ENCODE results near the gene NPHS1. TPM values are rescaled to one million over a fixed set of nuclear protein-coding genes. Genes with fewer than 3 reads are reported as not detected.

The NPHS1 gene
- polyA plus RNA-seq, 3 donors = not detected

DNA sequence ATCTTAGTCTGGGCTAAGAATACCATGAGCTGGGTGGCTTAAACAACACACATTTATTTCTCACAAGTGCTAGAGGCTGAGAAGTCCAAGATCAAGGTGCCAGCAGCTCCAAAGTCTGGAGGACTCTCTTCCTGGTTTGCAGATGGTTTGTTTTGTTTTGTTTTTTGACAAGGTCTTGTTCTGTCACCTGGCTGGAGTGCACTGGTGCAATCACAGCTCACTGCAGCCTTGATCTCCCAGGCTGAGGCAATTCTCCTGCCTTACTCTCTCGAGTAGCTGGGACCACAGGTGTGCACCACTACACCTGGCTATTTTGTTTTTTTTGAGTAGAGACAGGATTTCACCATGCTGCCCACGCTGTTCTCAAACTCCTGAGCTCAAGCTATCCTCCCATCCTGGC, 31.6 kb upstream of the NPHS1 start:
- Mint-ChIP-seq H3K4me1 (peaks cover 12% of the 10 kb centered on the region), H3K9me3 (peaks cover 0 to 2% (median 0%) of the 10 kb centered on the region in 7 donors), H3K36me3 (peaks cover 25 to 28% of the 10 kb centered on the region in 2 donors), H3K4me3 (no peak overlapping the region), H3K27me3 (ENCODE audit: low read depth in 3 of 3) (peaks cover 11 to 12% (median 12%) of the 10 kb centered on the region in 3 donors), H3K27ac (no peak overlapping the region)
- peaks cover 0 to 7% of the 10 kb centered on the region in 2 donors for H3K27me3 ChIP-seq (ENCODE audit: control insufficient read depth in 2 of 2, insufficient read depth in 2 of 2, low read length in 2 of 2)
- H2AFZ ChIP-seq (ENCODE audit: insufficient read depth, low read depth, low read length, poor library complexity, severe bottlenecking) = no peak overlapping the region
- H3K4me1 ChIP-seq (ENCODE audit: control insufficient read depth in 1 of 2, insufficient read depth in 2 of 2, low read length in 2 of 2) = peaks cover 0 to 5% of the 10 kb centered on the region in 2 donors
- DNase-seq = no peak
- H3K4me2 ChIP-seq (replicated peaks; ENCODE audit: extremely low read depth, low read length, poor library complexity, severe bottlenecking) = no peak overlapping the region
- peaks cover 16 to 24% of the 10 kb centered on the region in 2 donors for H3K36me3 ChIP-seq (replicated peaks in 1 of 2; ENCODE audit: control insufficient read depth in 1 of 2, insufficient read depth in 2 of 2, low read length in 2 of 2)
- 60% methylated on average over 1 of the region's 2 CpGs for WGBS (ENCODE audit: insufficient coverage)
- no peaks in the 10 kb centered on the region for H3K79me2 ChIP-seq (ENCODE audit: insufficient read depth, low read length)
- H3K9me3 ChIP-seq (replicated peaks in 1 of 2; ENCODE audit: control insufficient read depth in 1 of 2, insufficient read depth in 1 of 2, low read length in 2 of 2) = no peaks in the 10 kb centered on the region
- H3K9ac ChIP-seq (ENCODE audit: insufficient read depth, low read length, poor library complexity, severe bottlenecking) = no peak overlapping the region
- no peak overlapping the region for H3K4me3 ChIP-seq (replicated peaks in 1 of 3; ENCODE audit: low read depth in 2 of 3, low read length in 3 of 3)
- intact Hi-C loops (cut with micrococcal nuclease) = loop anchor here in 1 of 2 donors (2.0 kb wide), 1 partner anchor 15 kb away; no protein-coding TSS in a partner anchor
- TF ChIP-seq, protein P1, sequence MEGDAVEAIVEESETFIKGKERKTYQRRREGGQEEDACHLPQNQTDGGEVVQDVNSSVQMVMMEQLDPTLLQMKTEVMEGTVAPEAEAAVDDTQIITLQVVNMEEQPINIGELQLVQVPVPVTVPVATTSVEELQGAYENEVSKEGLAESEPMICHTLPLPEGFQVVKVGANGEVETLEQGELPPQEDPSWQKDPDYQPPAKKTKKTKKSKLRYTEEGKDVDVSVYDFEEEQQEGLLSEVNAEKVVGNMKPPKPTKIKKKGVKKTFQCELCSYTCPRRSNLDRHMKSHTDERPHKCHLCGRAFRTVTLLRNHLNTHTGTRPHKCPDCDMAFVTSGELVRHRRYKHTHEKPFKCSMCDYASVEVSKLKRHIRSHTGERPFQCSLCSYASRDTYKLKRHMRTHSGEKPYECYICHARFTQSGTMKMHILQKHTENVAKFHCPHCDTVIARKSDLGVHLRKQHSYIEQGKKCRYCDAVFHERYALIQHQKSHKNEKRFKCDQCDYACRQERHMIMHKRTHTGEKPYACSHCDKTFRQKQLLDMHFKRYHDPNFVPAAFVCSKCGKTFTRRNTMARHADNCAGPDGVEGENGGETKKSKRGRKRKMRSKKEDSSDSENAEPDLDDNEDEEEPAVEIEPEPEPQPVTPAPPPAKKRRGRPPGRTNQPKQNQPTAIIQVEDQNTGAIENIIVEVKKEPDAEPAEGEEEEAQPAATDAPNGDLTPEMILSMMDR (IDR thresholded peaks at IDR 0.05) = no peak
- peaks cover 28% of the 10 kb centered on the region for H4K20me1 ChIP-seq (ENCODE audit: insufficient read depth, low read length)
- H3K27ac ChIP-seq (ENCODE audit: low read depth in 1 of 2, low read length in 2 of 2) = no peak overlapping the region

DNA sequence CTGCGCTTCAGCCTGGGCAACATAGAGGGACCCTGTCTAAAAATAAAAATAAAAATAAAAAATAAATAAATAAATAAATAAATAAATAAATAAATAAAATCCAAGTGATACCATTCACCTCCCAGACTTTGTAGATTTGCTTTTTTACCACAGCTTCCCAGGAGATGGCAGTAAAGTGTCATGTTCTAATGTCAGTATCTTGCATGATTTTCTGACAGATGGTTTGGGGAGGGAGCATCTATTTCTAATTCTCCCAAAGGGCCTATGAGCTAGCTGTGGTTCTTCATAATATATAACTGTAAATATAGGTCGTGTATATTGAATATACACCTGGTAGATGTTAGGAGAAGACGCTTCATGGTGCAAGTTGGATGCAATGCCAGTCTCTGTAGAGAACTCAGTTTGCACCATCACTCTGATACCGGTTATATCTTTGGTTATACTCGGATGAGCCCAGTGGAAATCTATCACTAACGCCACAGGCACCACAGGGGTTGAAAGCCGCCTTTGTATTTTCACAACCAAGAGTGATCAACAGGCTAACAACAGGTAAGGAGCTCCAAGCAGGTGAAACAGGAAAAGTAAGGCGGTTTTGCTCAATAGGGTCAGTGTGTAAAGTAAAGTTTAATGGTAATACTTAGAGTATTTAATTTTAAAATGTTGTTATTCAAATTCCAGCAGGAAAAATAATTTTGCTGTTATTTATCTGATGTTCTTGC, 30.0 kb upstream of the NPHS1 start:
- Mint-ChIP-seq H3K27me3 (ENCODE audit: low read depth in 3 of 3) (peaks cover 17 to 24% (median 18%) of the 10 kb centered on the region in 3 donors), H3K27ac (peak overlapping the region in 1 of 7 donors; percentile 68), H3K36me3 (peaks cover 11 to 12% of the 10 kb centered on the region in 2 donors), H3K9me3 (peaks cover 0 to 2% (median 0%) of the 10 kb centered on the region in 7 donors), H3K4me1 (peaks cover 12% of the 10 kb centered on the region), H3K4me3 (no peak overlapping the region)
- Histone ChIP-seq H3K4me2 (replicated peaks; ENCODE audit: extremely low read depth, low read length, poor library complexity, severe bottlenecking) (no peak overlapping the region), H3K36me3 (replicated peaks in 1 of 2; ENCODE audit: control insufficient read depth in 1 of 2, insufficient read depth in 2 of 2, low read length in 2 of 2) (peaks cover 4 to 8% of the 10 kb centered on the region in 2 donors), H3K27me3 (ENCODE audit: control insufficient read depth in 2 of 2, insufficient read depth in 2 of 2, low read length in 2 of 2) (peaks cover 0 to 16% of the 10 kb centered on the region in 2 donors), H3K9ac (ENCODE audit: insufficient read depth, low read length, poor library complexity, severe bottlenecking) (no peak overlapping the region), H3K79me2 (ENCODE audit: insufficient read depth, low read length) (no peaks in the 10 kb centered on the region), H3K27ac (ENCODE audit: low read depth in 1 of 2, low read length in 2 of 2) (no peak overlapping the region), H3K9me3 (replicated peaks in 1 of 2; ENCODE audit: control insufficient read depth in 1 of 2, insufficient read depth in 1 of 2, low read length in 2 of 2) (no peaks in the 10 kb centered on the region), H4K20me1 (ENCODE audit: insufficient read depth, low read length) (peaks cover 13% of the 10 kb centered on the region), H3K4me1 (ENCODE audit: control insufficient read depth in 1 of 2, insufficient read depth in 2 of 2, low read length in 2 of 2) (peaks cover 0 to 5% of the 10 kb centered on the region in 2 donors), H3K4me3 (replicated peaks in 1 of 3; ENCODE audit: low read depth in 2 of 3, low read length in 3 of 3) (no peak overlapping the region), H2AFZ (ENCODE audit: insufficient read depth, low read depth, low read length, poor library complexity, severe bottlenecking) (no peak overlapping the region)
- intact Hi-C loops (cut with micrococcal nuclease) = loop anchor here (1.0 to 2.0 kb wide), 2 partner anchors 17 to 49 kb away; no protein-coding TSS in a partner anchor
- 39% methylated on average over 4 of the region's 8 CpGs for WGBS (ENCODE audit: insufficient coverage)
- DNase-seq = peak; percentile 59 to 66 (median 63)
- TF ChIP-seq, protein P1 (IDR thresholded peaks at IDR 0.05) = peak; percentile 76
